ENCODE results near the gene CERS6.

The CERS6 gene

GRCh38 chr2:168706806-168707205, 250.7 kb downstream of the CERS6 start:
- Histone ChIP-seq H3K9me3 (ENCODE audit: low read length) (no peaks in the 10 kb centered on the region), H3K27ac (ENCODE audit: low read depth, low read length) (no peak overlapping the region), H3K4me1 (ENCODE audit: insufficient read depth, low read length) (peaks cover 4% of the 10 kb centered on the region), H3K27me3 (ENCODE audit: control insufficient read depth in 1 of 2, insufficient read depth in 2 of 2, low read length in 2 of 2) (no peaks in the 10 kb centered on the region), H3K36me3 (ENCODE audit: insufficient read depth, low read length) (no peaks in the 10 kb centered on the region), H3K4me3 (ENCODE audit: low read depth in 1 of 2, low read length in 2 of 2) (no peak overlapping the region), H3K9ac (ENCODE audit: low read length) (no peak overlapping the region)

GRCh38 chr2:168708080-168708479, 252.0 kb downstream of the CERS6 start:
- Histone ChIP-seq H3K27me3 (ENCODE audit: control insufficient read depth in 1 of 2, insufficient read depth in 2 of 2, low read length in 2 of 2) (no peaks in the 10 kb centered on the region), H3K9me3 (ENCODE audit: low read length) (no peaks in the 10 kb centered on the region), H3K9ac (ENCODE audit: low read length) (no peak overlapping the region), H3K4me1 (ENCODE audit: insufficient read depth, low read length) (peaks cover 4% of the 10 kb centered on the region), H3K4me3 (ENCODE audit: low read depth in 1 of 2, low read length in 2 of 2) (no peak overlapping the region), H3K27ac (ENCODE audit: low read depth, low read length) (no peak overlapping the region), H3K36me3 (ENCODE audit: insufficient read depth, low read length) (no peaks in the 10 kb centered on the region)

GRCh38 chr2:168710754-168711467, 254.8 kb downstream of the CERS6 start:
- H3K27ac ChIP-seq (ENCODE audit: low read depth, low read length), result no peak overlapping the region
- peaks cover 4% of the 10 kb centered on the region for H3K4me1 ChIP-seq (ENCODE audit: insufficient read depth, low read length)
- no peak overlapping the region for H3K4me3 ChIP-seq (ENCODE audit: low read depth in 1 of 2, low read length in 2 of 2)
- no peaks in the 10 kb centered on the region for H3K27me3 ChIP-seq (ENCODE audit: control insufficient read depth in 1 of 2, insufficient read depth in 2 of 2, low read length in 2 of 2)
- H3K9me3 ChIP-seq (ENCODE audit: low read length), result no peaks in the 10 kb centered on the region
- no peaks in the 10 kb centered on the region for H3K36me3 ChIP-seq (ENCODE audit: insufficient read depth, low read length)
- no peak overlapping the region for H3K9ac ChIP-seq (ENCODE audit: low read length)

- no peak overlapping the region for H3K27ac ChIP-seq (ENCODE audit: low read depth, low read length)
- no peak overlapping the region for H3K4me3 ChIP-seq (ENCODE audit: low read depth in 1 of 2, low read length in 2 of 2)
- H3K36me3 ChIP-seq (ENCODE audit: insufficient read depth, low read length), result no peaks in the 10 kb centered on the region
- H3K27me3 ChIP-seq (ENCODE audit: control insufficient read depth in 1 of 2, insufficient read depth in 2 of 2, low read length in 2 of 2), result no peaks in the 10 kb centered on the region
- H3K4me1 ChIP-seq (ENCODE audit: insufficient read depth, low read length), result peaks cover 2% of the 10 kb centered on the region
- H3K9ac ChIP-seq (ENCODE audit: low read length), result no peak overlapping the region
- no peaks in the 10 kb centered on the region for H3K9me3 ChIP-seq (ENCODE audit: low read length)
These were observed 256.0 kb downstream of the CERS6 start for GRCh38 chr2:168712053-168712452.

DNA sequence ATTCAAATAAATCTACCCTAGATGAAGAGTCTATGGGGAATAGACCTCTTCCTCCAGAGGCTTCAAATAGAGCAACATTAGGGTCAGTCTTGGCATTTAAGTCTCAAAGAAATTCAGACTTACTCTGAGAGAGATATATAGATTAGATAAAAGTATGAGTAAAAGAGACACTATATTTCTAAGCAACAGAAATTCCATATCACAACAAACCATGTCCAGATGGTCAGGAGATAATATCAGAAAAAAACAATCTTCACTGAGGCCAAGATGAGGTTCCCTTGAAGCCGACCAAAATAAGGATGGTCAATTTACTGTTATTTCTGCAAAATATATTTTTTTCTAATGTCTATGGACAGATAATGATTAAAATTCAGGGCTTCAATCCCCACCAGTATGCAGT, 257.3 kb downstream of the CERS6 start:
- Histone ChIP-seq H3K4me1 (ENCODE audit: insufficient read depth, low read length) (no peaks in the 10 kb centered on the region), H3K27me3 (ENCODE audit: control insufficient read depth in 1 of 2, insufficient read depth in 2 of 2, low read length in 2 of 2) (no peaks in the 10 kb centered on the region), H3K9me3 (ENCODE audit: low read length) (no peaks in the 10 kb centered on the region), H3K27ac (ENCODE audit: low read depth, low read length) (no peak overlapping the region), H3K4me3 (ENCODE audit: low read depth in 1 of 2, low read length in 2 of 2) (no peak overlapping the region), H3K36me3 (ENCODE audit: insufficient read depth, low read length) (no peaks in the 10 kb centered on the region), H3K9ac (ENCODE audit: low read length) (no peak overlapping the region)

- Histone ChIP-seq H3K9me3 (ENCODE audit: low read length) (no peaks in the 10 kb centered on the region), H3K27ac (ENCODE audit: low read depth, low read length) (no peak overlapping the region), H3K4me1 (ENCODE audit: insufficient read depth, low read length) (no peaks in the 10 kb centered on the region), H3K36me3 (ENCODE audit: insufficient read depth, low read length) (no peaks in the 10 kb centered on the region), H3K27me3 (ENCODE audit: control insufficient read depth in 1 of 2, insufficient read depth in 2 of 2, low read length in 2 of 2) (no peaks in the 10 kb centered on the region), H3K4me3 (ENCODE audit: low read depth in 1 of 2, low read length in 2 of 2) (no peak overlapping the region), H3K9ac (ENCODE audit: low read length) (no peak overlapping the region)
These were observed 259.8 kb downstream of the CERS6 start for GRCh38 chr2:168715849-168716248.

DNA sequence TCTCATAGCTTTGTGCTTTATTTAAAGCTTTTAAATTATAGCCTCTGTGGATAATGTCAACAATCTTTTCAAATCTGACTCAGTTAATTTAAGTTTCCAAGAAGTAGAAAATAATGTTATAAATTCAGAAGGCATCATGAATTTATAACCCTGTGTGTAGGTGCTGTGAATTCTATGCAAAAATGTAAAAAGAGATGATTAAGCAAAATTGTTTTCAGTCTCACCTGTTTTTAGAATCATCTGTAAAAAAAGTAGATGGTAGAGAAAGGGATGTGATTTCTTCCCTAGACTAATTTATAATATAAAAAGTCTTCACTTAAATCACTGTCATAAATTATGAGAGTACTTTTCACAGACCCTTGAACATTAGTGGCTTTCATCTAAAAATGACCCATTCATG, 260.8 kb downstream of the CERS6 start:
- no peak overlapping the region for H3K4me3 ChIP-seq (ENCODE audit: low read depth in 1 of 2, low read length in 2 of 2)
- H3K4me1 ChIP-seq (ENCODE audit: insufficient read depth, low read length), result no peaks in the 10 kb centered on the region
- no peak overlapping the region for H3K27ac ChIP-seq (ENCODE audit: low read depth, low read length)
- no peaks in the 10 kb centered on the region for H3K9me3 ChIP-seq (ENCODE audit: low read length)
- H3K9ac ChIP-seq (ENCODE audit: low read length), result no peak overlapping the region
- H3K36me3 ChIP-seq (ENCODE audit: insufficient read depth, low read length), result no peaks in the 10 kb centered on the region
- no peaks in the 10 kb centered on the region for H3K27me3 ChIP-seq (ENCODE audit: control insufficient read depth in 1 of 2, insufficient read depth in 2 of 2, low read length in 2 of 2)

GRCh38 chr2:168717790-168718502, 261.9 kb downstream of the CERS6 start:
- H3K27me3 ChIP-seq (ENCODE audit: control insufficient read depth in 1 of 2, insufficient read depth in 2 of 2, low read length in 2 of 2), result no peaks in the 10 kb centered on the region
- H3K9me3 ChIP-seq (ENCODE audit: low read length), result no peaks in the 10 kb centered on the region
- H3K9ac ChIP-seq (ENCODE audit: low read length), result no peak overlapping the region
- H3K27ac ChIP-seq (ENCODE audit: low read depth, low read length), result no peak overlapping the region
- no peaks in the 10 kb centered on the region for H3K36me3 ChIP-seq (ENCODE audit: insufficient read depth, low read length)
- H3K4me3 ChIP-seq (ENCODE audit: low read depth in 1 of 2, low read length in 2 of 2), result no peak overlapping the region
- H3K4me1 ChIP-seq (ENCODE audit: insufficient read depth, low read length), result no peaks in the 10 kb centered on the region

DNA sequence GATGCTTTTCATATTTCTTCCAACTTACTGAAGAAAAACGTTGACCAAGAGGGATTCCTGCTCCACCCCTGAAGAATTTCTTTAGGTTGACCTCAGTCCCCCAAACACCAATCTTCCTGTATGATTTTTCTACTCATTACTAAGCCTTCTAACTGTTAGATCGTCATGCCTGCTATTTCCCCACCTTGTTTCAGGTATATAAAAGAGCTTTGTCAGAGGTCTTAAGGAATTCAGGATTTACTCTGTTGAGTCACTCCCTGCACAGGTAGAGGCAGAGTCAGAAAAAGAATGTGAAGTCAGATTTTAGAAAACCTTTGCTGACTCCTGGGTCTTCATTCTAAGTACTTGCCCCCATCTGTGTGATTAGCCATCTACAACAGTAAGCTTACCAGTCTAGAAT, 262.6 kb downstream of the CERS6 start:
- no peaks in the 10 kb centered on the region for H3K4me1 ChIP-seq (ENCODE audit: insufficient read depth, low read length)
- no peak overlapping the region for H3K4me3 ChIP-seq (ENCODE audit: low read depth in 1 of 2, low read length in 2 of 2)
- H3K9ac ChIP-seq (ENCODE audit: low read length), result no peak overlapping the region
- no peaks in the 10 kb centered on the region for H3K27me3 ChIP-seq (ENCODE audit: control insufficient read depth in 1 of 2, insufficient read depth in 2 of 2, low read length in 2 of 2)
- H3K27ac ChIP-seq (ENCODE audit: low read depth, low read length), result no peak overlapping the region
- H3K9me3 ChIP-seq (ENCODE audit: low read length), result no peaks in the 10 kb centered on the region
- H3K36me3 ChIP-seq (ENCODE audit: insufficient read depth, low read length), result no peaks in the 10 kb centered on the region

- Histone ChIP-seq H3K9ac (ENCODE audit: low read length) (no peak overlapping the region), H3K4me3 (ENCODE audit: low read depth in 1 of 2, low read length in 2 of 2) (no peak overlapping the region), H3K27ac (ENCODE audit: low read depth, low read length) (no peak overlapping the region), H3K27me3 (ENCODE audit: control insufficient read depth in 1 of 2, insufficient read depth in 2 of 2, low read length in 2 of 2) (no peaks in the 10 kb centered on the region), H3K4me1 (ENCODE audit: insufficient read depth, low read length) (no peaks in the 10 kb centered on the region), H3K9me3 (ENCODE audit: low read length) (no peaks in the 10 kb centered on the region), H3K36me3 (ENCODE audit: insufficient read depth, low read length) (no peaks in the 10 kb centered on the region)
These were observed 263.4 kb downstream of the CERS6 start for GRCh38 chr2:168719446-168719845.

DNA sequence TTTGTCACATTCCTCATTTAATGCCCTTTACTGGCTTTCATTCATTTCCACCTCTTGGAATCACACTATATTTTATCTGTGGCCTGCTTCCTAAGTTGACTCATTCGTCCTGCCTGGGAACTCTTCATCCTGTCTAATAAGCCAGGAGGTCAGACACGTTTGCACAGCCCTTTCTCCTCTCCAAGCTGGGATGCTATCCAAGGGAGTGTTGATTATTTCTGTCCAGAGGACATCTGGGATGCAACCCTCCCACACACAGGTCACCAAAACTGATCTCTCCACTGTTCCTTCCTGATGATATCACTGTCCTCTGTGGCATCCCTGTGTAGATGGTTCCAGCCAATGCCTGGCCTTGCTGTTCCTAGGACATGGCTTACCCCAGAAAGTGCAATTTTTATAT, 266.5 kb downstream of the CERS6 start:
- no peaks in the 10 kb centered on the region for H3K9me3 ChIP-seq (ENCODE audit: low read length)
- H3K9ac ChIP-seq (ENCODE audit: low read length), result no peak overlapping the region
- no peak overlapping the region for H3K4me3 ChIP-seq (ENCODE audit: low read depth in 1 of 2, low read length in 2 of 2)
- H3K36me3 ChIP-seq (ENCODE audit: insufficient read depth, low read length), result no peaks in the 10 kb centered on the region
- H3K27ac ChIP-seq (ENCODE audit: low read depth, low read length), result no peak overlapping the region
- no peaks in the 10 kb centered on the region for H3K27me3 ChIP-seq (ENCODE audit: control insufficient read depth in 1 of 2, insufficient read depth in 2 of 2, low read length in 2 of 2)
- H3K4me1 ChIP-seq (ENCODE audit: insufficient read depth, low read length), result no peaks in the 10 kb centered on the region

All from muscle layer of colon (tissue), 2 donors.